OCI-LY1 (cell line): ENCODE results near the gene EML5.

Experiments used
- CTCF ChIP-seq: fragments of 200-600 bp; sonication (generic), shearing (Covaris generic); IDR thresholded peaks from 2 replicates; pipeline ENCODE4 v1.5.1; 2017; ENCODE audit warnings: mild to moderate bottlenecking, antibody characterized with exemption, low read length, moderate library complexity, mixed read lengths
- EZH2 ChIP-seq: fragments of 200-600 bp; sonication (generic), shearing (Covaris generic); IDR thresholded peaks from 2 replicates; pipeline ENCODE4 v1.8.0; 2017; ENCODE audit warnings: borderline replicate concordance, mixed run types, mild to moderate bottlenecking, antibody characterized with exemption, low read length, moderate library complexity, mixed read lengths

DNA sequence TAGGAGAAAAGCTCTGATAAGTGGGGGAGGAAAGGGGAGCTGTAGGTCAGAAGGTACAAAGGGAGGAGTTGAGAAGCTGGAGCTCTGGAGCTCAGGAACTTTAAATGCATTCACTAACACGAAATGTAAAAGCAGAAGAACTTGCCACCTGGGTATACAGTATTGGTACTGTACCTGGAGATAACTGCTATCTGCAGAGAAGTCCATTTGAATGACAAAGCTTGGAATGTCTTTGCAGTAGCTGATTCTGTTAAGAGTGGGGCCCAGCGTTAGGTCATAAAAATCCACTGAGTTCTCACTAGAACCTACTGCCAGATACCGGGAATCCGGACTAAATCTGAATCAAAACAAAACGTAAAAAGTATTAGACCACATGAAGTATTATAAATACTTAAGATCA is 174.3 kb downstream of the EML5 start:
- no peak for TF ChIP-seq CTCF
- no peak for TF ChIP-seq EZH2
